GM12801 (cell line): ENCODE results near the gene SLC25A33.

Experiments used
- TF ChIP-seq, protein P1 (sequence below): IDR thresholded peaks from one replicate; pipeline ENCODE4 v1.5.1; 2011; ENCODE audit warnings: control low read depth; ENCODE audit not compliant: insufficient read length; ENCODE audit errors: extremely low read depth

SLC25A33 gene

DNA sequence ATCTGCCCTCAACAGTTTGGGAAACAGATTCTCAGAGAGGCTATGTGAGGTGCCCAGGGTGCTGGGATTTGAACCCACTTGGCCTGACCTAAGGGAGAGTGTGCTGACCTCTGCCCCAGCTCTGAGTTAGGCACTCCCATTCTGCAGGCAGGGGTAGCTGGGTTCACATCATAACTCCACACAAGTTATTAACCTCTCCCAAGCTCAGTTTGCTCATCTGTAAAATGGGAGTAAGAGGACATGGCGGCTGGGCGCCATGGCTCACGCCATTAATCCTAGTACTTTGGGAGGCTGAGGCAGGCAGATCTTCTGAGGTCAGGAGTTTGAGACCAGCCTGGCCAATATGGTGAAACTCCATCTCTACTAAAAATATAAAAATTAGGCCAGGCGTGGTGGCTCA, 8.9 kb upstream of the SLC25A33 start:
- TF ChIP-seq, protein P1, sequence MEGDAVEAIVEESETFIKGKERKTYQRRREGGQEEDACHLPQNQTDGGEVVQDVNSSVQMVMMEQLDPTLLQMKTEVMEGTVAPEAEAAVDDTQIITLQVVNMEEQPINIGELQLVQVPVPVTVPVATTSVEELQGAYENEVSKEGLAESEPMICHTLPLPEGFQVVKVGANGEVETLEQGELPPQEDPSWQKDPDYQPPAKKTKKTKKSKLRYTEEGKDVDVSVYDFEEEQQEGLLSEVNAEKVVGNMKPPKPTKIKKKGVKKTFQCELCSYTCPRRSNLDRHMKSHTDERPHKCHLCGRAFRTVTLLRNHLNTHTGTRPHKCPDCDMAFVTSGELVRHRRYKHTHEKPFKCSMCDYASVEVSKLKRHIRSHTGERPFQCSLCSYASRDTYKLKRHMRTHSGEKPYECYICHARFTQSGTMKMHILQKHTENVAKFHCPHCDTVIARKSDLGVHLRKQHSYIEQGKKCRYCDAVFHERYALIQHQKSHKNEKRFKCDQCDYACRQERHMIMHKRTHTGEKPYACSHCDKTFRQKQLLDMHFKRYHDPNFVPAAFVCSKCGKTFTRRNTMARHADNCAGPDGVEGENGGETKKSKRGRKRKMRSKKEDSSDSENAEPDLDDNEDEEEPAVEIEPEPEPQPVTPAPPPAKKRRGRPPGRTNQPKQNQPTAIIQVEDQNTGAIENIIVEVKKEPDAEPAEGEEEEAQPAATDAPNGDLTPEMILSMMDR = no peak

DNA sequence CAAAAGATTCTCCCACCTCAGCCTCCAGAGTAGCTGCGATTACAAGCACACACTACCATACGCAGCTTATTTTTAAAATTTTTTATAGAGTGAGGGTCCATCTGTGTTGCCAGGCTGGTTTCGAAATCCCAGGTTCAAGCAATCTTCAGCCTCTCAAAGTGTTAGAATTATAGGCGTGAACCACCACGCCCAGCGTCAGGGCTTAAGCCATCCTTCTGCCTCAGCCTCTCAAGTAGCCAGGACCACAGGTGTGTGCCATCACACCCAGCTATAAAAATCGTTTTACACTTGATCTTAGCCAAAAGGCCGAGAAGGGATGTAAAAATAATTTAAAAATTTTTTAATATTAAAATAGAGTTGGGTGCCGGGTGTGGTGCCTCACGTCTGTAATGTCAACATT, 4.3 kb upstream of the SLC25A33 start:
- TF ChIP-seq, protein P1 = no peak

DNA sequence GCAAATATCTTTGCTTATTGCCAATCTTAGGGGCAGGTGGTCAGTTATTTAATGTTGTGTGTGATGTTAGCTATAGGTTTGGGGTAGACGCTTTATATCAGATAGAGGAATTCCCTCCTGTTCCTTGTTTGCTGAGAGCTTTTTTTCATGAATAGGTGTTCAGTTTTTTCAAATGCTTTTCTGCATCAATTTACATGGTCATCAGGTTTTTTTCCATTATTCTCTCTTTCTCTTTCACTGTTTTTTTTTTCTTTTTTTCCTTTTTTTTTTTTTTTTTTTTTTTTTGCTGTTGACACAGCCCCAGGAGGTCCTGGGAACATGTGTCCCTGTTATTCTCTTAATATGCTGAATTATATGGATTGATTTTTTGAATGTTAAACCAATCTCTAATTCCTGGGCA, 3.0 kb upstream of the SLC25A33 start:
- TF ChIP-seq, protein P1 = no peak

DNA sequence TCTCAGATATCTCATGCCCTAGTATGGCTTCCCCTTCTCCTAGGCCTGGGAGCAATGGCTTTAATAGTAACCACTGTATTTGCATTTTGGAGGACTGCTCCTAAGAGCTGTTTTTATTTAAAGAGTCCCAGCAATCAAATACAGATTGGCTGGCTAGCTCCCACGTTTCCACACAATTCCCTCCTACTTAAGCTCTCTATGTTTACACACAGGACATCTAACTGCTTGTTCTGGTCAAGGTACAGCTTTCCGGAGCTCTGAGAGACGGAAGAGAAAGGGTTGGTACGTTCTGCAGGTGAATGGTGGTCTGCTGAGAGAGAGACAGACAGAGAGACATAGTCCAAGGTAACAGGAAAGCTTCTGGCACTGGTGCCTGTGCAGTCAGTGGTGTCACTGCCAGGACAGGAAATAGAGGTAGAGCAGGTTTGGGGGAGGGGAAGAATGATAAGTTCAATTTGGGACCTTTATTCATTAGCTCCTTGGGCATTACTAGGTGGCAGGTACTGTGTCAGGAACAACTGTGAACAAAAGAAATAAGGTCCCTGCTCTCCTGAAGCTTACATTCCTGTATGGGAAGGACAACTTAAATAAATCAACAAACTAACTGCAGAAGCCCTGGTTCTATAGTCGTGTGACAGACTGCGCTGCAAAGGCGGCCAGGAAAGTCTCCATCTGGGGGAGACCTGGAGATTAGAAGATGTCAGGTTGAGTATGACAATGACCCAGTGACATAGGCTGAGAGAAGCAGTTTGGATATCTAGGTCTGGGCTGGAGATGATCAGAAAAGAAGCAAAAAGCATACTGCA, 1.2 kb upstream of the SLC25A33 start:
- TF ChIP-seq, protein P1 = no peak

DNA sequence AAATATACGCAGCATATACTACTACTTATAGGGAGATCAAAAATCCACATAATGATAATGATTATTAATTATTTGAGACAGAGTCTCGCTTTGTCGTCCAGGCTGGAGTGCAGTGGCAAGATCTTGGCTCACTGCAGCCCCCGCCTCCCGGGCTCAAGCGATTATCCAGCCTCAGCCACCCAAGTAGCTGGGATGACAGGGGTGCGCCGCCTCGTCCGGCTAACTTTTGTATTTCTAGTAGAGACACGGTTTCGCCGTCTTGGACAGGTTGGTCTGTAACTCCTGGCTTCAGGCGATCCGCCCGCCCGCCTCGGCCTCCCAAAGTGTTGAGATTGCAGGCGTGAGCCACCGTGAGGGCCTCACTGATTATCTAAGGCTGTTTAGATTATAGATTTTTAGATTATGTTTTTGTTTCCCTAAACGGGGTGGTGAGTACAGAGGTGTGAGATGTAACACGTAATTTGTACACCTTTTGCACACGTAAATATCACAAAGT, 548 bp upstream of the SLC25A33 start:
- TF ChIP-seq, protein P1 = no peak

DNA sequence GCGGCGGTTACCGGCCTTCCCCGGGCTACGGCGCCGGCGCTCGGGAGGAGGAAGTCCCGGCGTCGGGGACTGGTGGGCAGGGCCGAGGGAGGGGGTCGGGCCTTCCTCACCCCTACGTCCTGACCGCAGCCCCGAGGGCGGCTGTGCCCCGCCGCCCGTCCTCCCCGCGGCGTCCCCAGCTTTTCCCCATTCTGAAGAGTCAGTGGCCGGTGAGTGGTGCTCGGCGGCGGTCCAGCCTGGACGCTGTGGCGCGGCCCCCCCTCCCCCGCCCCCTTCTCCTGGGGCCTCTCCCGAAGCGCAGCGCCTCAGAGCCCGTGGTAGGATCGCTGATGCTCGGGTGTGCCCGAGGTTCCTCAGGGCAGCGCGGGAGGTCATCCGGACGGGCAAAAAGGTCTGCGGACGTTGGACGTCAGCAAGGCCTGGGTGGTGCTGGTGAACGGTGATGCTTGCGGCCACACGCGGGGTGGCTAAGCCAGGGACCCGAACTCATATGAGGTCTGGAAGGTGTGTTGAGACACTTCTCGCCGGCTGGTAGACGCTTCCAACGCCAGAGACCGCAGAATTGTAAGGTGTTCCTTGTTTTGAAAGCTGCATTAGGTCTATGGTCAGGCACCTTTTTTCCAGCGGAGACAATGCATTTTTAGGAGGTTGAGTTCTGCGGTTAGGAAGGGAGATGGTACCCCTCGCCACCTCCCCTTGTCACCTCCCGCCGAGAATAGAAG, 725 bp downstream of the SLC25A33 start:
- TF ChIP-seq, protein P1 = no peak

DNA sequence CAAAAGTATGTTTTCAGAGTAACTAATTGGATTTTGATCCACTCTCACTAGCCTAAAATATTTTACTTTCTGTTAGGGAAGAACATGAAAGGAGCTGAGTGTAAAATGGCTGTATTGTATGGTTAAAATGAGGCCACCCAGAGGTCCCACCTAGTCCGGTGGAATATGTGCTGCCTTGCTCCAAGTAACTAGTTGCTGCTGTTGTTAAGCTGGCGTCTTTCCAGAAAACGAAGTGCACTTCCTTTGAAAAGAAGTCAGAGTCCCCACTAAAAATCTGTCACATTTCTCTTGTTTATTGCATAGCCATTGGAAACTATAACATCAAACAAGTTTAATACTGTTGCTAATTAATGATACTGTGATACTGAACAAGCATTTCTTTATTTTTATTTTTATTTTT, 3.2 kb downstream of the SLC25A33 start:
- TF ChIP-seq, protein P1 = no peak
